RPMI7951 (cell line): ENCODE data around the gene DNAJA2. TPM values are rescaled to one million over a fixed set of nuclear protein-coding genes. Genes with fewer than 3 reads are reported as not detected.

Experiments
- DNase-seq: peaks from one replicate; pipeline ENCODE4 v3.0.0-alpha.2; 2012; ENCODE audit warnings: low read depth
- total RNA-seq: library from RNA; depleted of rRNA; stranded (reverse); fragments of >200 nt; shearing (Covaris generic); gene quantifications from 2 replicates; pipeline ENCODE4 v1.2.3, GENCODE V29; 2014

Gene DNAJA2
- total RNA-seq, 1 experiment from 2014 or later, result 70.0 TPM

DNA sequence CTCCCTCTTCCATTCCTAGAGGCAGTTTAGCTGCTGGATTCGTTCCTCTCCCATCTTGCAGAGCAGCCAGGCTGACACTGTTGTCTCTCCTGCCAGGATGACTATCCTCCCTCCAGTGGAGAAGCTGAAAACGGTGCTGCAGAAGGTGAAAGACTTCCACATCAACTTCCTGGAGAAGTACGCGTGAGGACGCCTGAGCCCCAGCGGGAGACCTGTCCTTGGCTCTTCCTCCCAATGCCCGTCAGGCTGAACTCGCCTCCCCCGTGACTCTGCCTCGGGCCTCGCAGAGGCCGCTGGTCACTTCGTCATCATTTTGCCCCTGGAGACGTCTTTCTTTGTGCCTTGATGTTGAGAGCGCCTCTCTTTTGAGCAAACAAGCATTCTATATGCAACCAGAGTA lies 44.7 kb downstream of the DNAJA2 start:
- DNase-seq, result no peak

DNA sequence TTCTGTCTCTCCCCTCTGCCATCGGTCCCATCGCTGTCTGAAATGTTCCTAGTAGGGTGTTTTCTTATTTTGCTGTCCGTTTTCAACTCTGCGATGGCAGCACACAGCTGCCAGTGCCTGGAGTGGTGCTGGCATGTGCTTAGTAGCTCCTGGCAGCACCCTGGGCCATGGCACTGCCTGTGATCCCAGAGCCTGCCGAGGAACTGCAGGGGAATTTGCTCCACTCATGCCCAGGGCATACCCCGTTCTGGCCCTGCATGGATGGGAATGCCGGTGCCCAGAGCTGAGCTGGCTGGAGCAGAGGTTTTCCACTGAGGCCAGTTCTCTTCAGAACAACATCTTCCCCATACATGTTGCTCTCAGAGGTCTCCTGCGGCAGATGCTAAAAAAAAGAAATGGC lies 46.2 kb downstream of the DNAJA2 start:
- DNase-seq, result no peak

DNA sequence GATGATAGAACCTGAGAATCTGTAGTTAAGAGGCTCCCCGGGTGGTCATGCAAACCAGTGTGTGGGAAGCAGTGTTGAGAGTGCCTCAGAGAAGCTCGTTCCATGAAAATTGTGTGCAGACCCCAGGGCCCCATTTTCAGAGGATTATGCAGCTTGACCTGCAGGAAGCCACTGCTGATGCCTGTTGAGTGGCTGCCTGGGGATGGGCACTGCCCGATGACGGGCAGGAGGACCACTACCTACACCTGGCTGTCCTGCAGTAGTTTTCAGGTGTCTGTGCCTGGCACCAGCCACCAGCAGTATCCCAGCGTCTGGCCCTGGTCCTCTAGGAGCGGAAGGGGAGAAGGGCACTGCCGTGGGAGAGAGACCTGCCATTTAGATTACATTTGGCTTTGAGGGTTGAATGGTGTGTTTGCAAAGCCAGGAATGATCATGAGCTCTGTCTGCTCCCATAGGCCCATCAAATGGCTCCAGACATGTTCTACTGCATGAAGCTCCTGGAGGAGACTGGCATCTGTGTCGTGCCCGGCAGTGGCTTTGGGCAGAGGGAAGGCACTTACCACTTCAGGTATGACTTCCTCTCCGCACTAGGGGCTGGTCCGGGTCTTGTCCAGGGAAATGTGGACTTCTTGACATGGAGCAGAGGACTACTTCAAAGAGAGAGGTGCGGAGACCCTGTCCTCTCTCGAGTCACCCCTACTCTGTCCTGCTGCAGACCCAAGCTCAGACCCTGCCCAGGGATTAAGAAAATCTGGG lies 46.8 kb downstream of the DNAJA2 start:
- no peak for DNase-seq

DNA sequence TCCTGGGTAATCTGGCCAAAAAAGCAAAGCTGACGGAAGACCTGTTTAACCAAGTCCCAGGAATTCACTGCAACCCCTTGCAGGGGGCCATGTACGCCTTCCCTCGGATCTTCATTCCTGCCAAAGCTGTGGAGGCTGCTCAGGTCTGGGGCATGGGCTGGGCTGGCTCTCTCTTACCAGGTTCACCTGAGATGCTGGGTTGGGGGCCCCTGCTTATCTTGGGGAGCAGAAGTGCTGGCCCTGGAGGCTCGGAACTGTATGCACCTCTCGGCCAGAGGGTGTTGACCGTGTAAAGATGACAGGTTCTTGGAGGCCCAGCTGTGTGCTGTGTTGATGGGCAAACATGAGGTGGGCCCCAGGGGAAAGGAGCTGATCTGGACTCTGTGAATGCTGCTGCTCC lies 49.1 kb downstream of the DNAJA2 start:
- no peak for DNase-seq

- no peak for DNase-seq
Measured at GRCh38 chr16:46923513-46924295, 49.8 kb downstream of the DNAJA2 start.

DNA sequence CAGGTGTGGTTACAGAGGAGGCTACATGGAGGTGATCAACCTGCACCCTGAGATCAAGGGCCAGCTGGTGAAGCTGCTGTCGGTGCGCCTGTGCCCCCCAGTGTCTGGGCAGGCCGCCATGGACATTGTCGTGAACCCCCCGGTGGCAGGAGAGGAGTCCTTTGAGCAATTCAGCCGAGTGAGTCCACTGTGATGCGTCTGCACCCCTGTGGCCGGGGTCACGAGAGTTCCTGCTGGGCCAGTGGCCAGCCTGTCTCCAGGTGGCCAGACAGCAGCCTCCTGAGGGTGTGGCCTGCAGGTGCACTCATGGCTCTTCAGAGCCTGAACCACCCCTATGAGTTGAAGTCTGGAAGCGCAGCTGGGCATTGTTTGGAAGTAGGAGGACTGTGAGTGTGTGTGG lies 51.2 kb downstream of the DNAJA2 start:
- no peak for DNase-seq

GRCh38 chr16:46920402-46921068 lies 52.9 kb downstream of the DNAJA2 start:
- DNase-seq, result no peak

DNA sequence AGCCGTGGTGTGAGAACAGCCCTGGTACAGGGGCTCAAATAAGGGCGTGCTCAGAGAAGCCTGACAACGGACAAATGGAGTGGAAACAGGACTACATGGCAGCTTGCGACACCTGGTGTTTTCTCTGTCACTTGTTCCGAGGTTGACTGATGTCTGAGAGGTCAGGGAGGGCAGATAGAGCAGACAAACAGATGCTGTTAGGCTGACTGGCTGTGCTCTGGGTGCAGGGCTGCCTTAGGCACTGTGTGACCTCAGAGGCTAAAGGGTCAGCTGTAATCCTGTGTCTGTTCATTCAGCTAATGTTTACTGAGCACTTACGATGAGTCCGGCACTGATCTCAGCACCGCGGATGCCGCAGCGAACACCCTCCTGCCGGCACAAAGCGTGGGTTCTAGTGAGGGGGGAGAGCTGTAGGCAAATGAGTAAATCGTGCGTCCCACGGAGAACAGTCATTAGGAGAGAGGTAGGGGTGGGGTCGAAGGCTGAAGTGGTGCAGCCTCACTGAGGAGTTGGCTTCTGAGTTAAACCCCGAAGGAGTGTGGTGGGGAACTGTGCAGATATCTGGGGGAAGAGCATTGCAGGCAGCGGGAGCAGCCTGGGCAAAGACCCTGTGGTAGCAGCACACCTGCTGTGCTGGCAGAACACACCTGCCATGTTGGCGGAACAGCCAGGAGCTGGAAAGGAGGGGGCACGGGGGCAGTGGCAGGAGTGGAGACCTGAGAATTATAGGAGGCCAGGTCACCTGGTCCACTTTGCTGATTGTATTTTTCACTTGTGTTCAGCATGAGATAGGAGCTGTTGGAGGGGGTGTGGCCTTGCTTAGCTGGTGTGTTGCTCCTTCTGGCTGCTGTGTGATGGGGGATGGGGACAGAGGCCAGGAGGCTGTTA lies 54.3 kb downstream of the DNAJA2 start:
- no peak for DNase-seq

GRCh38 chr16:46918400-46918799 lies 55.1 kb downstream of the DNAJA2 start:
- DNase-seq, result no peak

DNA sequence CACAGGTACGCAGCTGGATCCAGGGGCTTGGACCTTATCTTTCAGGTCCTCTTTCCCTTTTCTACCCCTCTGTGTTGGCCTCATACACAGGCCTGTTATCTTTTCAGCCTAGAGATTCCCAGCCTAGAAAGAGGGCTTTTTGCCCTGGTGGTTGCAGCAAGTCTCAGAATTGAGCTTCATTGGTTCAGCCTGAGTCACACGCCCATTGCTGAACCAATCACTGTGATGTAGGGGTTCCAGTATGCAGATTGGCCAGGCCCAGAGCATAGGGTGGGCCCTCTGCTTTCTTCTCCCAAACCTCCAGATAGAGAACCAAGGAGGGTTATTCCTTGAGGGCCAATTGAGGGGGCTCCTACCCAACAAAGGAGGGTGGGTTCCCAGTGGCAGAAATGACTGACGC lies 56.5 kb downstream of the DNAJA2 start:
- DNase-seq, result peak; percentile 8

GRCh38 chr16:46915483-46916025 lies 57.9 kb downstream of the DNAJA2 start:
- no peak for DNase-seq

- no peak for DNase-seq
Measured at GRCh38 chr16:46914556-46915201, 58.8 kb downstream of the DNAJA2 start.

DNA sequence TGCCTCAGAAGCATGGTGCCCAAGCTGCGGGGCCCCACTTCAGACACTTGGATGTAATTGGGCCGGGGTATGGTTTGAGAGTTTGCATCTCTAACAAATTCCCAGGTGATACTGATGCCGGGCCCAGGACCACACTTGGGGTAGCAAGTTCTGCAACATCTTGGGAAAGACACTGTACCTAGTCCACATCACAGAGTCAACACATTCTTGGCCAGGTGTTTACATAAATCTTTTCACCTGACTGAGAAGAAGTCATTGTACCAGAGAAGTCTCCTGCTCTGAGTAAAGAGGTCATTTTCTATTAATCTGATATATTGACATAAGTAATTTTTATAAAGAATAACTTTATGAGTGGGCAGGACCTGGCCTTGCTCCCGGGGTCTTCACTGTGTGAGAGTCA lies 61.8 kb downstream of the DNAJA2 start:
- no peak for DNase-seq

GRCh38 chr16:46911038-46911437 lies 62.4 kb downstream of the DNAJA2 start:
- DNase-seq, result no peak

DNA sequence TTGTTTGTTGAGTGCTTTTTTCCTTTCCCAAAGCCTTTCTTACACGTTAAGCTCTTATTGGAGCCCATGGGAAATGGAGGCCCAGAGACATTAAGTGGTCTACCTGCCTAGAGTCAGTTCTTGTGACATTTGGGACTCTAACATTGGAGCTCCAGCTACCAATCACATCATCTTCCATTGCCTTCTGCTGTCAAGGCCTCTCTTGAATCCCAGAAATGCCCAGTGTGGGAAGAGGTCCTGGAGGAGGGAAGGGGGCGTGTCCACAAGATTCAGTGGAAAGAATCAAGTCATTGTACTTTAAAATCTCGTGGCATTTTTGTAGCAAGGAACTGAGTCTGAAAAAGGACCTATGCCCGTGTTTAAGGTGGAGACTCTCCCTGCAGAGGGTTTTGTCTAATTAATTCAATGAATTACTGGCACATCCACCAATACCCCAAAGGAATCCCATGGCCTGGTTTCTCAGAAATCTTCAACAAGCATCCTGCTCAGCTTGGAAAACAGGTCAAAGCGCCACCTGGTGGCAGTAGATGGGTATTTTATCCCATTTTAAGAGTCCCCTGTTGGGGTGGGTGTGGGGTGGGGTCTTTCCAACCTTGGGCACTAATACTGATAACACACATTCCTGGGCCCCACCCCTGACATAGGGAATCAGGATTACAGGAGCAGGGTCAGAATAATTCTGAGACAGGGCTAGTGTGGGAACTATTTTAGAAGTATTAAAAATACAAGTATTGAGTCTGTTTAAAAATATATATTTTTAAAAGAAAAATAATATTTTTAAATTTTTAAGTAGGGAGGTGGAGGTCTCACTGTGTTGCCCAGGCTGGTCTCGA lies 64.7 kb downstream of the DNAJA2 start:
- DNase-seq, result peak; percentile 57

DNA sequence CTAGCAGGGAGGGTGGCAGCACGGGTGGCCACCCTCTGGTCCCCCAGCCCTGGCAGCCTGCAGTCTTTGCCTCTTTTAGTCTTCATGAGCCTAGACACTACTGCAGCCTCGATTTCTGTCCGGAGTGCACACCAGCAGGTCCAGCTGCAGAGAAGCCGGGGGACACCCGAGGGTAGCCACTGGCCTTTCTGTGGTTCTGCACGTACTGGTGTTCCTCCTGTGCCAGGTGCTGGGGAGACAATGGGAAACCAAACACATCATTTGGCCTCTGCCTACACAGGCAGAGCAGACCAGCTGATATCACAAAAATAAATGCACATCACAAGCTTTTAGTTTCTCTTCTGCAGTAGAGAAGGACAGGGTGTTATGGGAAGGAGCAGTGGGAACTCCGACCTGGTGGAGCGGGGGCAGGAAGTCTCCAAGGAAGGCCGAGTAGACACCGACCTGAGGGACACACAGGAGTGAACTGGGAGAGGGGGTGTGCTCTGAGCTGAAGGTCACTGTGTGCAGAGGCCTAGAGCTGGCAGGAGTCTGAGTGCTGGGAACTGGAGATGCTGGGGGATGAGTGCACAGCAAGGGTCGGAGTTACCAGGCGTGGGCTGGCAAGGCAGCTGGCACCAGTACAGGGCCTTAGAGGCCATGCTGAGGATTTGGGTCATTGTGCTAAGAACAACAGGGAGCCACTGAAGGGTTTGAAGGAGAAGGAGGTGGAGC lies 66.3 kb downstream of the DNAJA2 start:
- DNase-seq, result no peak

DNA sequence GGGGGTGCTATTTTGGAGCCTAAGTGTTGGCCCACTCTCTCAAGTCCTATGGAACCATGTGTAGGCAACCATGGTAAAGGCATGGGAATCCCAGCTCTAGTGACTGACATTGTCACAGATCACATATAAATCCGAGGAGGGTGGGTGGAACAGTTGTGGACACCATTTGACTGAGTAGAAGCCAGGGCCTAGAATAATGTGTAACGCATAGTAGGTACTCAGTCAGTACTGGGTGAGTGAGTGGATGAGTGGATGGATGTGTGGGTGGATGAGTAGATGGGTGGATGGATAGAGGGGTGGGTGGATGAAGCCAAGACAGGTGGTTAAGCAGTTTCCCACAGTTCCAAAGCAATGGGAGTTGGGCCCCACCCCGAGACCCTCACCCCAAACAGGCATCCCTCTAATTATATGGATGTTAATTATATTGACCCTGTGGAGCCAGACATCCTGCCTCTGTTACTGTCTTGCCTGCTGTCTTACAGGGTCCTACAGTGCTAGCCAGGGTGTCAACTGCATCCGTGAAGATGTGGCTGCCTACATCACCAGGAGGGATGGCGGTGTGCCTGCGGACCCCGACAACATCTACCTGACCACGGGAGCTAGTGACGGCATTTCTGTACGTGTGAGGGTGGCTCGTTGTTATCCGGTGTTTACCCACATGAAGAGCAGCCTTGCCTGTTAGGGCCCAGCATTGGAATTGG lies 67.0 kb downstream of the DNAJA2 start:
- no peak for DNase-seq
